ENCODE data around the gene LARGE1.
"Not testable (repeated sequence)": the region's sequence is repeated elsewhere in the genome, so short reads cannot be mapped to it uniquely, and the experiment has no call there.

Gene LARGE1

DNA sequence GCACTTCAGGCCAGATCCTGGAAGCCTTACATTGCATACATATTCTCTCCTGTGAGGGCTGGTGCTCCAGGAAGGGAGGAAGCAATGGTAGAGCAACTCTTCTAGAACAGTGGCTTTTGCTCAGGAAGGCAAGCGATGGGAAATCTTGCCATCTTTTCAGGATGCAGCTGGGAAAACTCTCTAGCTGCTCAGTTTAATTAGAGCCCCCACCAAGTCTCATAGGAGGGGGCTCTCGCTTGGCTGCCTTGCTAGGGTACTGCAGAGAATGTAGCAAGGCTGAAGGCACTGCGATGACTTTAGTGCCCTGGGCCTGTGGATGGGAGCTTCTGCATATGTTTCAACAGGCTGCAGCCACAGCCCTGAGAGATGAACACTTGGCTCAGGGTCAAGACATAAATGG is 504.9 kb downstream of the LARGE1 start:
- no peak for DNase-seq (ENCODE audit: low read depth)

DNA sequence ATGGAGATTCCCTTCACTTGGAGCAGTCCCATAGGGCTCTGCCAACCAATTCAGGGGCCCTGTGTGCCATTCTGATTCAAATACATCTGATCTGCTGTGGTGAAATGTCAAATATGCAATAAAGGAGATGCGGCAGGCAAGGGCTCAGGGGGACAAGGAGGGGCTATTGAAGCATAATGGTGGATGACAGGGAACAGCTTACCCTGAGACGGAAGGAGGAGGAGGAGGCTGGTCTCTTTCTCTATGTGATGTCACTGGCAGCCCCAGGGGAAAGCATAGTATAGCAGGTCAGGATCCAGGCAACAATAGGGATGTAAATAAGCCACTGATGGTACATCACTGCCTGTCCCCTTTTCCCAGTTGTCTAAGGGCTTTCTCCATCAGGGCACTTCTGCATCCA is 511.2 kb downstream of the LARGE1 start:
- no peak for DNase-seq (ENCODE audit: low read depth)

DNA sequence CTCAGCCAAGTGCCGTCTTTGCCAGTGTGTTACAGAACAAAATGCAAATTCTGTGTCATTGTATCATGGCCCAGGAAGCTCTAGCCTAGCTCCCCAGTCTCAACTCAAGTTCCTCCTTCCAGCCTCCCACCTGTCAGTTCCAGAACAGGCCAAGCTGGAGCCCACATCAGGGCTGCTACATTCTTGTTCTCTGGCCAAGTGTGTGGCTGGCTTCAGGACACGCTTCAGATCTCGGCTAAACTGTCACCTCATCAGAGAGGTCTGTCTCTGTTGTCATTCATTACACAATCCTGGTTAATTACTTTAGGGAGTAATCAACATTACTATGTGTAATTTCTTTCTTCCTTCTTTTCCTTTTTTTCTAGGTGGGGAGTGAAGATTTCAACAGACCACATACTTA is 515.1 kb downstream of the LARGE1 start:
- DNase-seq (ENCODE audit: low read depth), result no peak

DNA sequence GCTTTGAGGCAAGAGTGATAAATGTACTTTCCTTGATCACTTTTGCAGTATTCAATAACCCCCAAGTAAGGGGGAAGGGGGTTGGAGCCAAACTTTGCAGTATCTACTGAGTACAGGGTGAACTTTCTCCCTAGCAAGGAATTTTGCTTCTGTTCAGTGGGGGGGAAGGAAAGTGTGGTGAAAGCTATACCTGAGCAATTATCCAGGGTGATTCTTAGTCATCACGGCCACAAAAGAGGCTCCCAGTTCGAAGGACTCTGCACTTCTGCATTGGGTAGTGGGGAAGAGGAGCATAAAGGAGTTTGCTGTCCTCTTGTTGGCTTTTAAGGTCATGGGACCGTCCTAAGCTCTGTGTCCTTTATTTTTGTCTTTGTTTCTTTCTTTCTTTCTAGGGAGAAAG is 515.6 kb downstream of the LARGE1 start:
- DNase-seq (ENCODE audit: low read depth), result no peak

DNA sequence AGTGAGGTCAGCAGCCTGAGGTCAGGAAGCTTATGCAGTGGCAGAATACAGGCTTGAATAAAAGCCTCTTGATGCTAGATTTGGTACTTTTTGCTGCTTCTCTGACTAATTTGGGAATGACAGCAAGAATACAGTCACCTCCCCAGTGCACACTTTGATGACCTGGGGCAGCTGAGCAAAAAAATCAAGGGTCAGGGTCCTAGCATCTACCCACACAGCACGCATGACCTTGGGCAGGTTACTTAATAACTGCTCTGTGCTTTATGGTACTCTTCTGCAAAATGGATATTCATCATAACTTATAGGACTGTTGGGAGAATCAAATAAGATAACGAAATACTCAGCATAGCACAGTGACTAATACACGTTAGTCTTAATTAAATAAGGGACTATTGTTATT is 518.0 kb downstream of the LARGE1 start:
- DNase-seq (ENCODE audit: low read depth), result no peak

DNA sequence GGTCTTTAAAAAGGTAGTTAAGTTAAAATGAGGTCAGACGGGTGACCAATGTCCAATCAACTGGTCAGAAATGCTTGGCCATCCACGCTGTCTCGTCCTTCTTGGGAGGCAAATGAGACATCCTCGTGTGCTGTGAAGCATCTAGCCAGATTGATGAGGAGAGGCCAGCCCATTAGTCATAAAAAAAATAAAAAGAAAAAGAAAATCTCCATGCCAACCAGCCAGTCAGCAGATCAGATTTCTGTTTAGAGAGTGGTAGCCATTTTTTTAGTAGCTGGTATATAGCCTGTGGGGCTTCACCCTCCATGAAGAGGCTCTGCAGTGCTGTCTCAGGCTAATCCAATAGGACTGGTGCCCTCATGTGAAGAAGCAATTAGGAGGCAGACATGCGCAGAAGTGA is 519.0 kb downstream of the LARGE1 start:
- no peak for DNase-seq (ENCODE audit: low read depth)

DNA sequence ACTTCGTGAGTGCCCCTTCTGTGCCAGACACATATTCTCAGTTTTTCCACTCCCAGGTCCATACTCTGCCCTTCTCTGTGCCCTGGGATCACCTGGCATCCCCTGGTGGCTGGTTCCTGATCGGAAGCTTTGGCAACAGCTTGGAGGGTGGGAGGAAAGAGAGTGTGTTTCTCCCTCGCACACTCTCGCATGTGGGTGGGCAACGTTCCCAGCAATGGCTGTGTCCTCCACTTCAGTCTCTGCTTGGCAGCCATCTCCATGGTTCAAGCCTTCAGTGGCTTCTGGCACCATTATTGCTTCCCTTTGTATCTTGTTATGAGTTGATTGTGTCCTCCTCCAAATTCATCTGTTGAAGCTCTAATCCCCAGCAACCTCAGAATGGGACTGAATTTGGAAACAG is 519.4 kb downstream of the LARGE1 start:
- DNase-seq (ENCODE audit: low read depth), result no peak

DNA sequence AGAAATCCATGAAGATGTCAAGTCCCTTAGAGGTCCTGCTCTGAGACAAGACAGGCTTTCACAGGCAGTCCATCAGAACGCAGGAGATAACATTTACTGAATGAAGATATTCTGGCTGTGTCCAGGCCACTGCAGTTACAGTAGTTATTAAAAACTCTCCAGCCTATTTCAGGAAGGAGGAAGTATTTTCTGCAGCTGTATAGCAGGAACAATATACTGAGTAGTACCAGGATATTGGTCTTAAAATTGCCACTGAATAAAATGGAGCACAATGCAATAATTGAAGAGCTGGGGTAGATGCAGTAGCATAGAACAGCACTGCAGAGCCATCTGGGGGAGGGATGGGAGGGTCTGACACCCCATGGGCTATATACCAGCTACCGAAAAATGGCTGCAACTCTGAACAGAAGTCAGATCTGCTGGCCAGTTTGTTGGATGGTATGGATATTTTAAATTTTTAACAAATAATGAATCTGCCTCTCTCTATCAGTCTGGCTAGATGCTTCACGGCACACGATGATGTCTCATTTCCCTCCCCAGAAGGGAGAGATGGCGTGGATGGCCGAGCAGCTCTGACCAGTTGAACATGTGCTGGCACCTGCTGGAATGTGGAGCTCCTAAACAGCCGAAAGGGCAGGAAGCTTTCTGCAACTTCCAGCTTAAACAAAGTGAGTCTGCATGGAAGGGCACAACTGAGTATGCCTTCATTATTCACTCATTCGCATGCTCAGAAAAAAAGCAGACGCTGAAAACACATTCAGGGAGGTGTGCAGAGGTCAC is 520.0 kb downstream of the LARGE1 start:
- no peak for DNase-seq (ENCODE audit: low read depth)

DNA sequence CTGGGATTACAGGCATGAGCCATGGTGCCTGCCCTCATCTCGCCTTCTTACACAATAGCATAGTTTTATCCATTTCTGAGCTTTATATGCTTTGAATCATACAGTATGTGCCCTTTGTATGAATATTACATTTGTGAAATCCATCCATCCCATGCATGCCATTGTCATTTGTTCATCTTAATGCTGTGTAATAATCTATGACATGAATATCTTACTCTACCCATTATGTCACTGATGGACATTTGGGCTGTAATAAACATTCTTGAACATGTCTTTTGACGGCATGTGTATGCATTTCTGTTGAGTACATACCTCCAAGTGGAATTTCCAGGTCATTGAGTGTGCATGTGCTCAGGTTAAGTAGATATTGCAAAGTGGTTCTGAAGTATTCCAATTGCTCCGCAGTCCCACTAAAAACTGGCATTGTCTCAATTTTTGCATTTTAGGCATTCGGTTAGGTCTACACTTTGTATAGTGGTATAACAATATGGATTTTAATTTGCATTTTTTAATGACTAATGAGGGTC is 522.8 kb downstream of the LARGE1 start:
- DNase-seq (ENCODE audit: low read depth), result no peak

DNA sequence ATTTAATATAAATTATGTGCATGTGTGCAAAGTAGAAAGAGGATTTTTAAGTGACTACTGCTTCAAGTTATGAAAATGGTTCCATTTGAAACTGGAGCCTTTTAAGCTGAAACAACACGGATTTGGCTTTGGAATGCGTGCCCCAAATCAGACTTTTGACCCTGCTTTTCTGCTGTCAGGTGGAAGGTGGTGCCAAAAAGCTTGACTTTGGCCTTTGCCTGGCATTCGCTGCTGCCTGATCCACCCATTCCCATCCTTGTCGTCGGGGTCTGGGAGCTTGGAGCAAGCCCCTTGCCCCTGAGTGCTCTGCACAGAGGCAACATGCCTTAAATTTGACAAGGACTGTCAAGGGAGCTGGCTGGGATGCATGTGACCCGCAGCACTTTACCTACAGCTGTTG is 526.8 kb downstream of the LARGE1 start:
- DNase-seq (ENCODE audit: low read depth), result no peak

DNA sequence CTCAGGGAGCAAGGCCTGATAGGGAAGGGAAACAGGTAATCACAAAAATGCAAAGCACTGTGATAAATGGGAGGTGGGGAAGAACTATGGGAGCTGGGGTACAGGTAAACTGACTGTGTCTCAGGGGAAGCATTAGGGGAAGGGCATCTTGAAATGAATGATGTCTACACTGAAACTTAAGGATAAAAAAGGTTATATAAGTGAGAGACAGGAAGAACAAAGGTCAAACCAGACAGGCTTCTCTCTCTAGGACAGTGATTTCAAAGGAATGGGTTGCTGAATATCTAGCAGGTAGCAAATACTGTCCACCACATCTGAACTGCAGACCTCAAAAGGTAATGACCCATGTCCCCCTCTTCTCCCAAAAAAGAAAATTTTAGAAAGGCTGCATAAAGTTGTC is 529.0 kb downstream of the LARGE1 start:
- no peak for DNase-seq (ENCODE audit: low read depth)

DNA sequence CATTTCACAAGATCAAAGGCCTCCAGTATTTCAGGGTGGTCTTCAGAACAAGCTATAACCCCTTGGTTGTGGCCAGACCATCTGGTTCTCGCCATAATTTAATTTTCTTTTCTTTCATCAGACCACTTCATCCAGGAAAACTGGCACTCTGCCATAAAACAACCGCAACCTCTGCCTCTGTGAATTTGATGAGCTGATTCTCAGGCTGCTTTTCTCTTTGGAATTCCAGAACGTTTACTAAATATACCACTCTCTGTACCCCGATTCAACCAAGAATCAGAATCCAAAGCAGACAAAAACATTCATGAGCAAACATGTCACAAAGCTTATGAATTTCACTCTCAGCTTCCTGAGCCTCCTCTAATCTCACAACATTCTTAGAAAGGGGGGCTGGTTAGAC is 530.3 kb downstream of the LARGE1 start:
- no peak for DNase-seq (ENCODE audit: low read depth)

DNA sequence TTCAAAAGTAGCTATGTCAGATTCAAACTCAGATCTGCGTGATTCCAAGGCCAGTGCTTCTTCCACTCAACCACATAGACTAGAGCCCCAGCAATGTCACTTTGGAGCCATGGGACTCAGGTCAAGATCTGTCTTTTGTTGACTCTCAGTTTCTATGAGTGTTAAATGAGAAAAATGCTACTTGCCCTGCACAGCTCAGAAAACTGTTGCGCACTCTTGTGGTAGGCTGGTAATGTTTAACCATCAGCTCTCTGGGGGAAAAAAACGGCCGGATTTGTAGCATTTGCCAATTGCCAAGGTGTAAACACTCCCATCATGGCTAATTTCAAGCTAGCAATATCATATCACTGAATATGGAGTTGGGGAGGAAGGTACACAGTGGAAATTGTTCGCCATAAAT is 534.0 kb downstream of the LARGE1 start:
- DNase-seq (ENCODE audit: low read depth), result no peak

DNA sequence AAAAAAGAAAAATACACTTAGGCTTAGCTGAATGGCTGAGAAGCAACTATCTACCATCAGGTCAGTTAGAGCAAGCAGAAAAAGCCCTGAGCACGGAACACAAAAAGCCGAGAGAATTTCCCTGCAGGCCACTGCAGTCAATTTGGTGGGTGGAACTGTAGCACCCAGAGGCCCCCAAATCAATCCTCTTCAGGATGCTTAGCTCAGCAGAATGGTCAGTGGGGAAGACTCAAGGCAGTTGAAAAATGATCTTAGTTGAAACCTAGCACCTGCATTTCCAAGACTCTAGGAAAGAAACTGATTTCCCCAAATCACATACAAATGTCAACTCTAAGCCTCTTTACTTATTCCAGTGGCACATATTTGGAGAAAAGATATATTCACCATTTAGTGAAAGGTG is 534.7 kb downstream of the LARGE1 start:
- no peak for DNase-seq (ENCODE audit: low read depth)

DNA sequence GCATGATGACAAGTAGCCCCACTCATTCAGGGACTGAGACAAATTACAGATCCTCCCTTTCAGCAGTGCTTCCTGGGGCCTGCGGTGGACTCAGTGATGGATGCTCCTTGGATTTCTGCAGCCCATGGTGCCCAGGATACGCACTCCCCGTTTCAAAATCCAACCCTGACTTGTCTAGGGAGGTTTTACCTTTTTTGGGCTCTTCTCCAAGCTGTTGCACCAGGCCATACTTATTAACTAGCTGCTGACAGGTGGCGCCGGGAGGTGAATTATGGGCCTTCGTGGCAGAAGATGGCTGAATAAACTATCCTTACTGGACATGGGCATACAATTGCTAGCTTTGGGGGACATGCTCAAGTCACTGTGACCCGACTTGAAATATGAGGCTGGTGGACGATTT is 537.8 kb downstream of the LARGE1 start:
- no peak for DNase-seq (ENCODE audit: low read depth)

DNA sequence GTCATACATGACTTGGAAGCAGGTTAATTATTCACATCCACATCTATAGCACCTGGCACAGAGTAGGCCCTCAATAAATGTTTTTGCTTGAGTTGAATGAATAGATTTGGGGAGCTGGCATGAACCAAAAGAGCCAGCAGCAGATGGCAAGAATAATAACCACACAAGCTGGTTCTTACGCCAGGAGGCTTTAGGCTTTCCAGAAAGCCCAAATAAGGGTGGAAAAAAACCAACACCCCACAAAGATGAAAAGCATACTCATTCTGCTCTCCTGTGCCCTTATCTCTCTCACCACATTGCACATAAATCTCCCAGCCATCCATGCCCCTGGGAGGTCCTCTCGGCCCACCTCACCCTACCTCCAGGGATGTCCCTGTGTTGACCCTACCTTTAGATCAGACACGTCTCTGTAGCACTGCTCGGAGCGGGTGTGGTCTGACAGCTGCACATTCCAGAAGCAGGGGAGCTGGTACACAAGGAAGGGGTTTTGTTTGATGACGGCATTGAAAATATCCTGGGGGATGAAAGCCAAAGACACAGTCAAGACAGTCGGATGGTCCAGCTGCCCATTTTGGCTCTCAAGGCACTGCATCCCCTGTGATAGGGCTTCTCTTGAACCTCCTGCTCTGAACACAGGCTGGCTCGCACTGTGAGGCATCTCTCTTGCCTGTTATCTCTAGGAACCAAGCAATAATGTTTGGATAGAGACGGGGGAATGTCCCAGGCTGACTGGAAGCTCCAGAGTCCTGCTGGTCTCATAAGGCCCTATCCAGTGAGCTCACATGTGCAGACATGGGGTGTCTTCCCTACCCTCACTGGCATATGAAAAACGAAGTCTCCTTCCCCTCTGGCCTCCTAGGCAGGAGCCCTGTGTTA is 538.5 kb downstream of the LARGE1 start:
- DNase-seq (ENCODE audit: low read depth), result no peak

DNA sequence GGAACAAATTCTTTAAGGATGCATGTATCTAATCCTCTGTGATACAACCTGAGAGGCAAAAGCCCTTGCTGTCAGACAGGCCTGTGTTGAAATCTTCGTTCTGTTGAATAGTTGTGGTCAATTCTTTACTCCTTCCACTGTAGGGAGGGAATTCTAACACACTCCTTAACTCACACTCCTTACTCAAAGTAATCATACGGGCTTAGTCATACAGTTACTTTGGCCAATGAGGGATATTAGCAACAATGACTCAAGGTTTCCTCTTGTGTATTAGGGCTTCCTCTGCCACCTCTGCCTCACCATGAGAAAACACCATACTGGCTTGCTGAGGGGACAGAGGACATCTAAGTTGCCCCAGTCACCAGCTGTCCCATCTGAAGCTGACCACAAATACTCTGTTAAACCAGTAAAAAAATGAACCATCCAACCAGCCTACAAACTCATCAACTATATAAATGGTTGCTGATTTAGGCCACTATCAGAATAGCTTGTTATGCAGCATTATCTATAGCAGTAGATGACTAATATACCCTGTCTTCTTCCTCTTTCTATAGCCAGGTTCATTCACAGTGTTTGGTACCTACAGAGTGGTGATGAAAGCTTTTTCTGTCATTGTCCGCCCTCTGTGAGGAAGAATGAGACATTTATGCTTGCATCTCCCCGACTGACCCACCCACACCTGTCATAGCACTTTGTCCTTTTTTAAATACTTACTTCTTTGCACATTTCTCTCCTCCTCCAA is 539.3 kb downstream of the LARGE1 start:
- DNase-seq (ENCODE audit: low read depth), result no peak

DNA sequence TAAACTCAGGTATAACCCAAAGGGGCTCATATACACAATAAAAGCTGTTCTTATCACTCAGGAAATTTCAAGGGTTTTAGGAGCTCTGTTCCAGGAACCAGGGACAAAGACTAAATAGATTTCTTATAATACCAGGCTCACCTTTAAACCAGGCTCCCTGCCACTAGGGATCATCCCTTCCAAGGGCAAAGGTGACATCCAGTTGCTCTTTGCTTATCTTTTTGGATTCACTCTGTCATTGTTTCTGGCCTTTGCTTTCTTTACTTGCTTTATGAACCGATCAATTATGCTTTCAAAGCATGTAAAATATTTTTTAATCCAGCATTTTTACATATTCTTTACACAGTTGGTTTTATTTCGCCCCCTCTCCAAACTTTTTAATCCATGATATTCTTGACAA is 540.4 kb downstream of the LARGE1 start:
- no peak for DNase-seq (ENCODE audit: low read depth)

DNA sequence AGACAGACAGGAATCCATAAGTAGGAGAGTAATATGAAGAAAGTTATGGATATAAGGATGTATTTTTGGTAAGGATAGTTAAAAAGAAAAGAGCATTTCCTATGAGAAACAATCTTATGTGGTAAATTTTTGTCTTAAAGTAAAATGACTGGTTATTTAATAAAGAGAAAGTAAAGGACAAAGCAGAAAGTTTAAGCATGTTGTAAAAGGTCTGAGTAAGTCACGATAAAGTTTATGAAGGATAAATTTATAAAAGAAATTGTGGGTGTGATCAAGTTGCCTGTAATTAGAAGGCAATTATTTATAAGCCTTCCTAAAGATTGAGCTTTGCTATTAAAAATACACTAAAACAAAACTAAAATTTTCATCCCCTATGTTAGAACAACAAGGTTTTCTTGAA is 547.4 kb downstream of the LARGE1 start:
- no peak for DNase-seq (ENCODE audit: low read depth)

DNA sequence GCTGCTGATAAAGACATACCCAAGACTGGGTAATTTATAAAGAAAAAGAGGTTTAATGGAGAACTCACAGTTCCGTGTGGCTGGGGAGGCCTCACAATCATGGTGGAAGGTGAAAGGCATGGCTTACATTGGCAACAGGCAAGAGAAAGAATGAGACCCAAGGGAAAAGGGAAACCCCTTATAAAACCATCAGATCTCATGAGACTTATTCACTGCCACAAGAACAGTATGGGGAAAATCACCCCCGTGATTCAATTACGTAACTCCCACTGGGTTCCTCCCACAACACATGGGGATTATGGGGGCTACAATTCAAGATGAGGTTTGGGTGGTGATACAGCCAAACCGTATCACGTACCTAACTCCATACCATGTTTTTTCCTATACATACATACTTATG is 557.0 kb downstream of the LARGE1 start:
- DNase-seq (ENCODE audit: low read depth), result not testable (repeated sequence)

DNA sequence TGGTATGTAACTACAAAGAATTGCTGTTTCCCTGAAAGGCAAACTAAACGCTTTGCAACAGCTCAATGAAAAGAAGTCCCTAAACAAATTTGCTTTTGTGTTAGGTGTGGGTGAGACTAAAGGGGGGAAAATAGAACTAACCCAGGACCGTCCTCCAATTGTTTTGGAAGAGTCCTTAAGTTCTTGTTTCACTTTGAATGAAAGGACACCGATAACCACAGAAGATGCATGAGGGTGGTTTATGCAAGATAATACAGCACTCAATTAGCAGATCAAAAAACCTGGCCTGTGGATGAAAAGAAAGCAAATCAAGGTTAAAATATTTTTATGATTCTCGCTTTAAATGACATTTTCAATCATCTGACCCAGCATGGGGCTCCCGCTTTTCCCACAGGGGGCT is 557.6 kb downstream of the LARGE1 start:
- no peak for DNase-seq (ENCODE audit: low read depth)

DNA sequence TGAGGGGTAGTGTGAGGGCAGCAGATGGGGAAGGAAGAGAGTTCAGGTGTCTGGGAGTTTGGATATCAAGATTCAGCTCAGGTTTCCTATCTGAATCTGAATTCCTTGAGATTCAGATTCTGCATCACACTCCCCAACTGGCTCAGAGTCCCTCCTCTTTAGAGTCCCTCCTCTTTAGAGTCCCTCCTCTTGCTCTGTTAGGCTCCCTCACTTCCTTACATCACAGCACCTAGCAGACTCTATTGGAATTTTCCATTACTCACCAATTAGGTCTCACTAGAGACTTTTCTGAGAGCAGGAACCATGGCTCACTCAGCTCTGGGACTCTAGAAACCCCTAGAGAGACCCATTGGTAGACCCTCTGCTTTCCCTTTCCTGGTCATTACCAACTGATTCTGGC is 558.7 kb downstream of the LARGE1 start:
- DNase-seq (ENCODE audit: low read depth), result no peak

DNA sequence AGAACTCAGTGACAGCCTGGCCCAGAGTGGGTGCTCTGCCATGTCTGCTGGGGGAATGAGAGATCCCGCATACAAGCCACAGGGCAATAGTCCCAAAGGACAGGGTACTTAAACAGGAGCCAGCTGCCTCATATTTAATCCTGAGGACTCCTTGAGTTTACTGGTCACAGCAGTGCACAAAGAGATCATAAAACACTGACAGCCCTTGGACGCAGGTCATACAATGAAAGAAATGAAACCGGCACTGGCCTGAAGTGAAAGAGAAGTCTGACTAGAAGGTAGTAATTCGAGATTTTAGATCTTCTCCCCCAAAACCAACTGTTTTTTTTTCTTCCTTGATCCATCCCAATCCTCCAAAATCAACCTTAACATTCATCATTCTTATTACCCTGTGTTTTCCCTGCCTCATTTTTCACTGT is 562.3 kb downstream of the LARGE1 start:
- DNase-seq (ENCODE audit: low read depth), result no peak

Measured in activated T-cell treated with anti-CD3 and anti-CD28 coated beads for 1 hour (primary cell).